RWPE2 (cell line): ENCODE measurements around the gene SLC39A11.

Experiments
- ATAC-seq: fragments of 200-7000 bp; cut with Tn5 transposase; 3 replicates; pipeline ENCODE4 v1.9.1; 2021; ENCODE audit warnings: low read depth
- DNase-seq: peaks from one replicate; pipeline ENCODE4 v3.0.0-alpha.2; 2020; ENCODE audit warnings: low spot score
- H3K27ac ChIP-seq: fragments of 450-650 bp; 2 replicates; pipeline ENCODE4 v1.5.1; 2017; ENCODE audit warnings: mild to moderate bottlenecking; ENCODE audit not compliant: poor library complexity, severe bottlenecking
- H3K27me3 ChIP-seq: fragments of 250-450 bp; sonication (Bioruptor Pico); 2 replicates; pipeline ENCODE4 v1.5.1; 2021; ENCODE audit warnings: mild to moderate bottlenecking, moderate library complexity; ENCODE audit not compliant: insufficient read depth, poor library complexity, severe bottlenecking
- H3K36me3 ChIP-seq: fragments of 250-450 bp; sonication (Bioruptor Pico); 2 replicates; pipeline ENCODE4 v1.5.1; 2020; ENCODE audit warnings: low read depth, mild to moderate bottlenecking, moderate library complexity
- H3K4me1 ChIP-seq: fragments of 250-450 bp; sonication (Bioruptor Pico); 2 replicates; pipeline ENCODE4 v1.5.1; 2021; ENCODE audit warnings: mild to moderate bottlenecking, moderate library complexity; ENCODE audit not compliant: insufficient read depth, poor library complexity, severe bottlenecking
- H3K4me3 ChIP-seq: fragments of 250-450 bp; sonication (Bioruptor Pico); 2 replicates; pipeline ENCODE4 v1.5.1; 2021; ENCODE audit warnings: mild to moderate bottlenecking, moderate library complexity; ENCODE audit not compliant: severe bottlenecking
- H3K9me3 ChIP-seq: fragments of 250-450 bp; sonication (Bioruptor Pico); 2 replicates; pipeline ENCODE4 v1.5.1; 2021; ENCODE audit warnings: mild to moderate bottlenecking, moderate library complexity; ENCODE audit not compliant: severe bottlenecking
- TF ChIP-seq, protein P1 (sequence below): fragments of 450-650 bp; IDR thresholded peaks from one replicate; pipeline ENCODE4 v1.5.1; 2017; ENCODE audit warnings: mild to moderate bottlenecking, moderate library complexity; ENCODE audit not compliant: poor library complexity, severe bottlenecking

The SLC39A11 gene

DNA sequence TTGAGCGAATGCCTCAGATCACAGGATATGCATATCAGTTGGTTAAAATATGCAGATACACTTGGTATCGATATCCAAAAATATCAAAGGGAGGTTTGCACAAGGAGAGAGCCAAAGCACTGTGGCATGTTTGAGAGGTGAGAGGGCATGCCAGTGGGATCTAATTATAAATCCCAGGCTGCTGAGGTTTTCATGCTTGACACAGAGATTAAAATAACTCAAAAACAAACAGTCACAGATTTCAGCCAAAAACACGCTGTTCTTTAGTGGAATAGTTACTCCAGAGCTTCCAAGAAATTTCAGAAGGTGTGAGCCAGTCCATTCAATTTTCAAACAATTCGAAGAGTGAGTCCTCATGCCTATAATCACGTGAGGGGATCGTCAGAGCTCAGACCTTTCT is 493.8 kb downstream of the SLC39A11 start:
- H3K27me3 ChIP-seq, result no peaks in the 10 kb centered on the region
- peaks cover 37% of the 10 kb centered on the region for H3K4me1 ChIP-seq
- DNase-seq, result no peak
- no peaks in the 10 kb centered on the region for H3K9me3 ChIP-seq
- no peak overlapping the region for H3K27ac ChIP-seq
- H3K4me3 ChIP-seq, result no peak overlapping the region
- TF ChIP-seq, protein P1, sequence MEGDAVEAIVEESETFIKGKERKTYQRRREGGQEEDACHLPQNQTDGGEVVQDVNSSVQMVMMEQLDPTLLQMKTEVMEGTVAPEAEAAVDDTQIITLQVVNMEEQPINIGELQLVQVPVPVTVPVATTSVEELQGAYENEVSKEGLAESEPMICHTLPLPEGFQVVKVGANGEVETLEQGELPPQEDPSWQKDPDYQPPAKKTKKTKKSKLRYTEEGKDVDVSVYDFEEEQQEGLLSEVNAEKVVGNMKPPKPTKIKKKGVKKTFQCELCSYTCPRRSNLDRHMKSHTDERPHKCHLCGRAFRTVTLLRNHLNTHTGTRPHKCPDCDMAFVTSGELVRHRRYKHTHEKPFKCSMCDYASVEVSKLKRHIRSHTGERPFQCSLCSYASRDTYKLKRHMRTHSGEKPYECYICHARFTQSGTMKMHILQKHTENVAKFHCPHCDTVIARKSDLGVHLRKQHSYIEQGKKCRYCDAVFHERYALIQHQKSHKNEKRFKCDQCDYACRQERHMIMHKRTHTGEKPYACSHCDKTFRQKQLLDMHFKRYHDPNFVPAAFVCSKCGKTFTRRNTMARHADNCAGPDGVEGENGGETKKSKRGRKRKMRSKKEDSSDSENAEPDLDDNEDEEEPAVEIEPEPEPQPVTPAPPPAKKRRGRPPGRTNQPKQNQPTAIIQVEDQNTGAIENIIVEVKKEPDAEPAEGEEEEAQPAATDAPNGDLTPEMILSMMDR, result no peak
- H3K36me3 ChIP-seq, result no peaks in the 10 kb centered on the region
- ATAC-seq, result no peak

DNA sequence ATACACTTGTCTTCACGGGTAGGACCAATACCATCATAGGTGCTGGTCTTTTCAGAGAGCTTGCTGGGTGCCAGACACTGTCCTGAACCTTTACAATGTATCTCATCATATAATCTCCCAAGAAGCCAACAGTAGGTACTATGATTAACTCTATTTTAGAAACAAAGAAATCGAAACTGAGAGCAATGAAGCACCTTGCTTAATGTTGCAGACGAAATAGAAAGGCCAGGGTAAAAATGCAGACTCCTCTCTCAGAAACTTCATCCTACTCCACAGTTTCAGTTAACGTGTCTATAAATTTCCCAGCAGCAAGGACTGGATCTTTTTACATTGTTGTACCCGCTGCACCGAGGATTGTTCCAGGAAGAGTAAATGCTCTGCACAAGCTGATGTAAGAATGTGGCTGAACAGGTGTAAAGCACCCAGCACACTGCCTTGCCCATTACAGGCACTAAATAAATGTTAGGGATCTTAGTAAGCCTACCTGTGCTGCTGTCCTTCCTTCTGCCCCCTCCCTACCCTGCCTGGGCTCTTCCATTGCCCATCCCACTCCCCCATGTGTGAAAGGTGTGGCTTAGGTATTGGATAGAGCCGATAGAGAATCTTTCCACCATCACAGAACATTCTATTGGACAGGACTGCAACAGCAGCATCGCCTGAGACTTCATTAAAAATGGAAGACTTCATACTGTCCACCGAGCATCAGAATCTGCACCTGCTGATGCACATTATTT is 495.0 kb downstream of the SLC39A11 start:
- DNase-seq (peak; percentile 7), ATAC-seq (no peak)
- no peaks in the 10 kb centered on the region for H3K9me3 ChIP-seq
- H3K27ac ChIP-seq, result no peak overlapping the region
- TF ChIP-seq, protein P1, result no peak
- no peaks in the 10 kb centered on the region for H3K27me3 ChIP-seq
- no peaks in the 10 kb centered on the region for H3K36me3 ChIP-seq
- peaks cover 25% of the 10 kb centered on the region for H3K4me1 ChIP-seq
- no peak overlapping the region for H3K4me3 ChIP-seq
